GM19468 (cell line): Measurements from ENCODE around the gene CTLA4.

Experiments
- ATAC-seq: cut with Tn5 transposase; IDR thresholded peaks from one replicate; pipeline ENCODE4 v1.9.1; 2021; ENCODE audit warnings: mild to moderate bottlenecking, moderate library complexity, moderate number of reproducible peaks; ENCODE audit not compliant: unreplicated experiment; ENCODE audit errors: extremely low read depth

CTLA4 gene

DNA sequence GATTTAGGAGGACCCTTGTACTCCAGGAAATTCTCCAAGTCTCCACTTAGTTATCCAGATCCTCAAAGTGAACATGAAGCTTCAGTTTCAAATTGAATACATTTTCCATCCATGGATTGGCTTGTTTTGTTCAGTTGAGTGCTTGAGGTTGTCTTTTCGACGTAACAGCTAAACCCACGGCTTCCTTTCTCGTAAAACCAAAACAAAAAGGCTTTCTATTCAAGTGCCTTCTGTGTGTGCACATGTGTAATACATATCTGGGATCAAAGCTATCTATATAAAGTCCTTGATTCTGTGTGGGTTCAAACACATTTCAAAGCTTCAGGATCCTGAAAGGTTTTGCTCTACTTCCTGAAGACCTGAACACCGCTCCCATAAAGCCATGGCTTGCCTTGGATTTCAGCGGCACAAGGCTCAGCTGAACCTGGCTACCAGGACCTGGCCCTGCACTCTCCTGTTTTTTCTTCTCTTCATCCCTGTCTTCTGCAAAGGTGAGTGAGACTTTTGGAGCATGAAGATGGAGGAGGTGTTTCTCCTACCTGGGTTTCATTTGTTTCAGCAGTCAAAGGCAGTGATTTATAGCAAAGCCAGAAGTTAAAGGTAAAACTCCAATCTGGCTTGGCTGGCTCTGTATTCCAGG is at the start of gene CTLA4:
TSS of gene CTLA4 (plus strand) at position 211 of the 640 bp plus-strand sequence. CDS start at position 383, 172 bp downstream.
- ATAC-seq = no peak

DNA sequence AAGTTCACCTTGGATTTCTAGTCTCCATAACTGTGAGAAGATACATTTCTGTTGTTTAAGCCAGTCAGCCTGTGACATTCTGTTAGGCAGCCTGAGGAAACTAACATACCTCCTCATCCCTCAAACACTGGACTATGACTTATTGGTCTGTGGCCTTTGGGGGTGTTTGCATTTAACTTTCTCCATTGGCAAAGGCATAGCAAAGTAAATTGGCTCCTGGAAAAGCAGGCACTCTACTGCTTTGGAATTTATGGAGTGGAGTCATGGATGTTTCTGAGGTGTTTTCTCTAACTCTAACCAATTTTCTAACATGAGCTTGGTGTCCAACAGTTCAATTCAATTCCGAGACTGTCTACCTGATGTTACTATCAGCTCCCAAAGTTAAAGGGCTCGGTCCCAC is 48.9 kb upstream of the CTLA4 start:
- ATAC-seq = no peak

GRCh38 chr2:203819434-203820133 is 48.0 kb upstream of the CTLA4 start:
- ATAC-seq = no peak

DNA sequence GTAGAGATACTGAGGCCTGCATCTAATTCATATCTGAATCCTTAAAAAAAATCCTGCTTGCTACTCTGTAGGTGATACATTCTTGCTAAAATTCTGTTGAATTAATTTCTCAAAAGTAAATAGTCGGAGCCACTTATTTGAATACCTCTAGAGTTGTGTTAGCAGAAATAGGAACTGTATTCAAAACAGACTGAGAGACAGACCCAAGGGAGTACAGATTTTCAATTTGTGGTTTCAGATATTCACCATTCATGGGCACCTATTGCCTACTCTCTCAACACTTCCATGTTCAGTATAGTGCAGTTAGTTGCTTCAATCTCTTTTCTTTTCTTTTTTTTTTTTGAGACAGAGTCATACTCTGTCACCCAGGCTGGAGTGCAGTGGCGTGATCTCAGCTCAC is 46.6 kb upstream of the CTLA4 start:
- peak; percentile 94 for ATAC-seq

DNA sequence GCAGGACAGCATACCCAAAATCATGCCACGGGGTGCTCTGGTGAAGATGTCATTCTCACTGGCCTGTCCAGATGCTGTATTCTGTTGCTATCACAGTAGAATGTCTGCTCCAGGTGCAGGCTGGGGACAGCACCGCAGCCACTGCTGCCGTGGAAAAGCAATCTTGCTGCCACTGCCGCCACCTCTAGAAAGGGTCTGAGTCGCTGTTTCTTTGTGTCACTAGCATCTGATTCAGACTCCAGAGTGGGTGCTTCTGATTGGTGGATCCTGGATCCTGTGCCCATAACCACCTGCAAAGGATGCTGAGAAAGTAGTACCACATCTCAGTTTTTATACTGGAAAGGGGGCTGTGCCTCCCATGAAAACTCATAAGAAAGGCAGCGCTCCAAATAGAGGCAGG is 45.3 kb upstream of the CTLA4 start:
- no peak for ATAC-seq

DNA sequence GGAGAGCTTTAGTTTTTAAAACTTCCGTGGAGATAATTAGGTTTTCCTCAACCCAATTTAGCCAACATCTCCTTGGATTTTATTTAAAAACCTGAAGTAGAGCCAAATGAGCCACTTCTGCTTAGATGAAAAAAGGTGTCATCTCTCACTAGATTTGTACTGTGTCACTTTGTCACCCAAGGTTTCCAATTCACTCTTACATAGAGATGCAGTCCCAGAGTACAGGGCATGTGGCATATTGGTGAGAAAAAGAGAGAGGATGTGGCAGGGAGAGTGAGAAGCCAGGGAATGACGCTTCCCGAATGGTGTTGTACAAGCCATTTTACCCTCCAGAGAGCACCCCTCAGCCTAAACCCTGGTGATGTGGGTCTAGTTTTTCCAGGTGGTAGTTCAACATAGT is 44.4 kb upstream of the CTLA4 start:
- ATAC-seq = no peak

DNA sequence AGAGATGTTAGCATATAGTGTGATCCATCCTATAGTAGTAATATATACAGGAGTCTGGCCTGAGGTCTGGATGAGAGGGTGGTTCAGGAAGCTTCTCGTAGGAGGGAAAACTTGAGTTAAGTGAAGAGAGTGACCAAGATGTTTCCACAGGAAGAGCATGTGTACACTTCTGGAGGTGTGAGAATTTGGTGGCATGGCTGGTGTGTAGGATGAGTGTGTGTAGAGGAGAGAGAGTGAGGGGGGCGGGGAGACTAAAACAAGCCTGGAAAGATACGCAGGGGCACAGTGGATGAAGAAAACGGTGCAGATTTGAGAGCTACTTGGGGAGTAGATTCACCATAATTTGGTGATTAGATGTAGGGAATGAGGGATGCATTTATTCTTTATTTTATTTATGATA is 43.5 kb upstream of the CTLA4 start:
- ATAC-seq = no peak

GRCh38 chr2:203824603-203825002 is 43.0 kb upstream of the CTLA4 start:
- ATAC-seq = no peak

DNA sequence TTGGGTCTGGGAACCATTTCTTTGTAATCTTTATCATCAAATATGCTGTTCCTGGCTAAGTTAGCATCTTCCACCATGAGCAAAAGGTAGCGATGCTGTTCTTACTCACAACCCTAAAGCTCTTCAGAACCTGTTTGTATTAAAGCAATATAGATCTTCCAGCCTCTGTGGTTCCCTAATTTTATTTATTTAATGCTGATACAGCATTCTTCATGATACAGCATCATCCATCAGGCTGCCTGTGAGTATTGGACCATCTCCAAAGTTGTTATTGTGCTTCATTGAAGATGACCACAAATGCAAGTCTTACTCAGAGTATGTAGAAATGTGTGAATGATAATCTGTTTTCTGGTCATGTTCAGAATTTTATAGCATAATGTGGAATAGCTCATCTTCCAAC is 40.9 kb upstream of the CTLA4 start:
- ATAC-seq = no peak

DNA sequence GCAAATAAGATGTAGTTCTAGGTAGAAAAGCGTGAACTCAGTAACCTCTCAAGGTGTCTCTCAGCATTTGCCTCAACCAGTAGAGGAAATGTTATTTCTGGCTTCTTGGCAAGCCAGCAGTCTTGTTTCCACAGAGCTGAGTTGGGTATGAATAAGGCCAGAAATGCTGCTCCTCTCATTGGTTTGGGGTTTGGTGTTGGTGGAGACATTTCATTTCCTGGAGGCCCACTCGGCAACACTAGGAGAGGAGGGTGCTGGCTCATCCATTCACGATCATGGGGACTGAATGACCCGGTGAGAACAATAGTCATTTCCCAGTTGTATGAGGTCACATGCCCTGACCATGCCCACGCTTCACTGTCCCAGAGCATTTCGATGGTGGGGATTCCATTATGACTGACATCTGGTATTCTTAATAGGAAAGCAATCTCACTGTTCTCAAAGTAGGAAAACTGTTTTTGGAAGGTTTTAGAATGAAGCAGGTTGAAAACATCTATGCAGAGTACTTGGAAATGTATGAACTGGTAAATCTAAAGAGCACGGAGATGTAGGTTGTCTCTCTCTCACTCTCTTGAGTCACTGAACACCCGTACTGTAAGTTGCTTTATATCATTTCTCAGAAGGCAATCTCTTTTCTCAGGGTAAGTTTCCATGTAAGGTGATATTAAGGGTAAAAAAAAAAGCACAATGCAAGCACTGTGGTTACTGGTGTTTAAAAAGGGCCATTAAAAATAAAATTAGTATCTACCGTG is 37.1 kb upstream of the CTLA4 start:
- no peak for ATAC-seq

DNA sequence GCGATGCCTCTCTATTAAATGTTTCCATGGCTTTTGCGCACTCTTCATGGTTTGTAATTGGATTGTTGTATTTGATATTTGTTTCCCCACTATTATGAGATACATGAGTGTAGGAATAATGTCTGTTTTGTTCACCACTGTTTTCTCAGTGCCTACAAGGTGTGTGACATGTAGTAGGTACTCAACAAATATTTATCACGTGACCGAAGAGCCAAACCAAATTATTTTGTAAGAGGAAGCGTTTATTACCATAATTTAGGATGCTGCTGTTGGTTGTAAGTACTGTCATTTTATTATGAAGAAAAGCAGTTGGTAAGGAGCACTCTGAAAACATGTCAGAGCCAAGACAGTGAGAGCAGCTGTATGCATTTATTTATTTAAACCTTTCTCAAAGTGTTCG is 32.2 kb upstream of the CTLA4 start:
- no peak for ATAC-seq

- no peak for ATAC-seq
Observed at GRCh38 chr2:203835892-203836800, 31.4 kb upstream of the CTLA4 start.

- no peak for ATAC-seq
Observed at GRCh38 chr2:203840655-203841205, 26.8 kb upstream of the CTLA4 start.

DNA sequence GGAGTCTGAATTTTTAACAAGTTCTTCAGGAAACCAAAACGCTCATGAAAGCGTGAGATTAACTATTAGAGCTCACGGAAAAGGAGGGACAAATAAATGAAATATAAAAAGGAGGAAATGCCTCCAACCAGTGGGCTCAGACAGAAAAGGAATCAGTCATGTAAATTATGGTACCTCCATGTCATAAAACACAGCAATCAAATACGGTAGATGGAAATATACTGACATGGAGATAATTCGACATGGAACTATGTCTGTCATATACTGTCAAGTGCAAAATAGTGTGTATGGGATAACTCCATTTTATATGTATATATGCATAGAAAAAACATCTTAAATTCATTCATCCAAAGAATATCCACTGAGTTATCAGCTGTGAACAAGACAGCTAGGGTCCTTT is 25.9 kb upstream of the CTLA4 start:
- ATAC-seq = no peak

GRCh38 chr2:203842373-203842772 is 25.2 kb upstream of the CTLA4 start:
- no peak for ATAC-seq

DNA sequence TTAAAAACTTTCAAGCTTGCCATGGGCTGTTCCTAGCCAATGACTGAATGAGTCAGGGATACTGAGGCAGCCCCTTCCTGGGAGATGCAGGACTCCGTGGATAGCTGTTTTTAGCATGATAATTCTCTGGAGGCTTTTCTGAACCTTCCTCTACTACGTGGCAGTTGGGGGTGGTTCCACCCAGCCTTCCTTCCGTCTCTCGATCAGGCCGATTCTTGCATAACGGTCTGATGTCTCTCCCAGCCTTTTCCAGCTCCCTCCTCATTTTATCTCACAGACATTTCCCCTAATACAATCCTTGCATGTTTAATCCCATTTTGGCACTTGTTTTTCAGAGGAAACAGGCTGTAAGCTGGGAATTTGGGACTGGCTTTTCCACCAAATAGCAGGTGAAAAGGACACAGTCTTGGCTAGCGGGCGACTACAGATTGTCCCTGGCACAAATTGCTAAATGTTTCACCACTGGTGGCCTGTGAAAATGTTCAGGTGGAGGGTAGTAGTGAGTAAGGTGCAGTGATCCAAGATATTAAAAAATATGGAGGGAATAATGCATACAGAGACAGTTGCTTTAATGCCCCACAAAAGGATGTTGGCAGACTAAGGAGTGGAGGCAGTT is 21.0 kb upstream of the CTLA4 start:
- ATAC-seq = no peak

DNA sequence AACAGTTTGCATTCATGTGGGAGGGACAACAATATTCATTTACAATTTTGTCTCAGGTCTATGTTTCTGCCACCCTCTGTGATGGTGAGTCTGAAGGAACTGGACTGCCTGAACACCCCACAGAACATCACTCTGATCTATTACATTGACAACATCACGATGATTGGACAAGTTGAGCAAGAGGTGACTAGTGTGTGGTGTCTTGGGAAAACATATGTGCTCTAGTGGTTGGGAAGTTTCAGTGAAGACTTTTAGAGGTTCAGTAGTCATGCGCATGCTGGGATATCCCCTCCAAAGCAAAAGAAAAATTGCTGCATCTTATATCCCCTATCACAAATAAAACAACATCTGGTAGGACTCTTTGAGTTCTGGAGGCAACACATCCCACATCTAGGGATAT is 18.6 kb upstream of the CTLA4 start:
- no peak for ATAC-seq

DNA sequence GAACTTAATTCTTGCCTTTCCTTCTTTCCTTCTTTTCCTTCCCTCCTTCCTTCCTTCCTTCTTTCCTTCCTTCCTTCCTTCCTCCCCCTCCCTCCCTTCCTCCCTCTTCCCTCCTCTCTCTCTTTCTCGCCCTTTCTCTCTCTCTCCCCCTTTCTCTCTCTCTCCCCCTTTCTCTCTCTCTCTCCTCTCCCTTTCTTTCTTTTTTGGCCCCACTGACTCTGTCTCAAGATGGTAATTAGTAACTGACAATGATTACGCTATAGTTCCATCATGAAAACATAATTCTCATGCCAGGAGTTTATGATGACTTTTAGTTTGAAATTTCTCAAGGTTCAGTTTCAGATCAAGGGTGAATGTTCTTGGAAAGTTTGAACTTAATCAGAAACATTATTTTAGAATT is 14.8 kb upstream of the CTLA4 start:
- ATAC-seq = no peak

DNA sequence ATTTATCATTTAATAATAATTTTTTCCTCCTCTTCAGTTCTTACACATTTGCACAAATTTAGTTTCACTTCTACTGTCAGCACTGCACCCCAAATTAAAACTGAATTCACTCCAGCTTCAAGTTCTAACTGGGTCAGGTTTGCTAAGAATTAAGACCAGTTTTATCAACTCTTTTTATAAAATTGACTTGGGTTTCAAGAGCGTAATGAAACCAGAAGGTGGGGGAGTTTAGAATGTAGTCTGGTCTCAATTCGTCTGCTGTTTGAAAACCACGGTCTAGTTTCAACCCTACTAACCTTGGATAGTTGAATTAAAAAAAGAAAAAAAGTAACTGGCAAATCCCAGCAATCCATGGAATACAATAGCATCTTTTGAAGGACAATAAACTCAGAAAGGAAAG is 14.3 kb upstream of the CTLA4 start:
- ATAC-seq = no peak

GRCh38 chr2:203853722-203854121 is 13.8 kb upstream of the CTLA4 start:
- ATAC-seq = no peak
